ENCODE data around the gene ACSL5. TPM values are rescaled to one million over a fixed set of nuclear protein-coding genes. Genes with fewer than 3 reads are reported as not detected.

The ACSL5 gene
- total and polyA plus RNA-seq, 2 of the 8 experiments (the other 6 are each of a cell fraction or from before 2014, with no cell fraction given), result not detected

- Histone ChIP-seq H2AFZ (ENCODE audit: low read length) (no peak overlapping the region), H3K79me1 (ENCODE audit: low read depth, low read length) (0 out of 2 replicates have a peak, but pooled peaks cover 5% of the 10 kb centered on the region), H3K18ac (ENCODE audit: extremely low read depth, low read length) (no peak overlapping the region), H3K27me3 (replicated peaks in 1 of 4; ENCODE audit: control insufficient read depth in 3 of 4, extremely low read depth in 1 of 4, insufficient read depth in 3 of 4, low read length in 3 of 4) (no peaks in the 10 kb centered on the region), H3K14ac (ENCODE audit: insufficient read length) (no peak overlapping the region), H2BK15ac (ENCODE audit: low read length) (no peak overlapping the region), H3K4ac (replicated peaks; ENCODE audit: insufficient read length, low read depth, low read length) (no peak overlapping the region), H3K4me3 (ENCODE audit: extremely low read depth in 1 of 4, insufficient read depth in 2 of 4, low read depth in 3 of 4, low read length in 4 of 4) (no peak overlapping the region), H3K36me3 (ENCODE audit: control insufficient read depth in 2 of 4, insufficient read depth in 4 of 4, low read length in 3 of 4) (peaks cover 0 to 10% (median 0%) of the 10 kb centered on the region in 4 experiments; a peak in 3 of 8 replicates), H4K20me1 (replicated peaks in 1 of 2; ENCODE audit: control insufficient read depth in 1 of 2, insufficient read depth in 2 of 2, low read length in 2 of 2) (peaks cover 2% of the 10 kb centered on the region in 2 experiments), H2BK5ac (ENCODE audit: low read depth, low read length) (no peak overlapping the region), H4K91ac (replicated peaks; ENCODE audit: insufficient read length, low read length) (no peak overlapping the region), H3K23me2 (ENCODE audit: low read depth, low read length) (peaks cover 3% of the 10 kb centered on the region; the same call in 1 of the 2 replicates), H2AK5ac (ENCODE audit: low read depth, low read length) (no peak overlapping the region), H3K23ac (ENCODE audit: insufficient read length) (no peak overlapping the region), H2BK12ac (ENCODE audit: low read depth, low read length) (no peak overlapping the region), H2BK120ac (replicated peaks; ENCODE audit: low read depth, low read length) (no peak overlapping the region), H4K8ac (ENCODE audit: extremely low read depth, insufficient read depth, low read length) (no peak overlapping the region), H3K79me2 (ENCODE audit: control insufficient read depth in 1 of 2, insufficient read depth in 2 of 2, low read length in 2 of 2) (peaks cover 0 to 62% of the 10 kb centered on the region in 2 experiments; a peak in 3 of 4 replicates), H3K56ac (replicated peaks; ENCODE audit: insufficient read length, low read depth, low read length) (no peak overlapping the region), H3K4me2 (ENCODE audit: insufficient read depth in 1 of 2, low read depth in 2 of 2, low read length in 2 of 2) (no peak overlapping the region), H4K5ac (ENCODE audit: insufficient read length, low read depth, low read length) (no peak overlapping the region), H3K4me1 (replicated peaks in 1 of 4; ENCODE audit: control insufficient read depth in 3 of 4, insufficient read depth in 4 of 4, low read length in 3 of 4) (no peaks in the 10 kb centered on the region; a peak in 1 of 7 replicates), H3K9me3 (ENCODE audit: insufficient read depth in 2 of 2, low read depth in 1 of 2, low read length in 1 of 2) (no peaks in the 10 kb centered on the region), H2BK20ac (ENCODE audit: low read length) (no peak overlapping the region), H3K9ac (replicated peaks in 1 of 4; ENCODE audit: extremely low read depth in 1 of 4, low read depth in 3 of 4, low read length in 3 of 4) (no peak overlapping the region), H3K27ac (ENCODE audit: low read depth, low read length) (no peak overlapping the region)
- TF ChIP-seq USF2 (IDR thresholded peaks at IDR 0.05; ENCODE audit: low read length), result no peak
- ChIA-PET POLR2A (ENCODE audit: partially characterized antibody) (interaction anchor here (0.8 to 1.2 kb wide), 2 partner anchors 10 to 76 kb away, joined by 3 read pairs; no protein-coding TSS in a partner anchor), CTCF (ENCODE audit: partially characterized antibody) (interaction anchor here (1.2 kb wide), 1 partner anchor 14 kb away, joined by 4 read pairs; no protein-coding TSS in a partner anchor)
- 92% methylated on average over 4 of the region's 4 CpGs; no CpG with 5 or more reads in 1 of the 2 experiments for WGBS, 2 experiments (ENCODE audit: extremely low coverage in 1 of 2, insufficient coverage in 1 of 2, insufficient read length in 1 of 2, insufficient replicate concordance in 2 of 2, low coverage in 1 of 2, low lambda C conversion rate in 2 of 2, missing lambda C conversion rate in 1 of 2)
- no peak for FAIRE-seq
- no peak for DNase-seq (ENCODE audit: low read depth in 1 of 2, low spot score in 2 of 2)
Observed at GRCh38 chr10:112448888-112449287, 75.0 kb downstream of the ACSL5 start.
